PC-9 (cell line): ENCODE results near the gene GNB1. TPM values are rescaled to one million over a fixed set of nuclear protein-coding genes. Genes with fewer than 3 reads are reported as not detected.

Source experiments
- BruUV-seq: library from RNA; stranded (reverse); fragments of 400-500 nt; replicated peaks from 2 replicates; lab custom pipeline; 2021; lab: Mats Ljungman, UMichigan
- CTCF ChIA-PET: fragments of 300-600 bp; sonication (Branson Sonifier 250); formaldehyde crosslinking; loops from one replicate; lab custom pipeline; 2022; ENCODE audit warnings: antibody characterized with exemption; lab: Charles Lee
- POLR2A ChIA-PET: fragments of 300-600 bp; sonication (Branson Sonifier 250); formaldehyde crosslinking; loops from one replicate; lab custom pipeline; 2022; ENCODE audit warnings: antibody characterized with exemption; ENCODE audit not compliant: unreplicated experiment; lab: Charles Lee
- DNase-seq, 2 experiments: peaks; one replicate each; pipeline versions ENCODE4 v3.0.0 to v3.0.0-alpha.2; 2015 to 2022; ENCODE audit warnings: mixed read lengths in 1 of 2
- H2AFZ ChIP-seq: fragments of 200-600 bp; sonication (generic); 2 replicates; pipeline ENCODE4 v1.8.1; 2017; ENCODE audit warnings: antibody characterized with exemption
- H3F3A ChIP-seq: fragments of 200-600 bp; sonication (generic); 2 replicates; pipeline ENCODE4 v1.8.1; 2017; ENCODE audit warnings: antibody characterized with exemption, mild to moderate bottlenecking, low read depth; ENCODE audit not compliant: insufficient read depth
- H3K27ac ChIP-seq: fragments of 200-600 bp; sonication (generic); 2 replicates; pipeline ENCODE4 v1.6.1; 2016; ENCODE audit warnings: mixed run types
- H3K27me3 ChIP-seq: fragments of 200-600 bp; sonication (generic); 2 replicates; pipeline ENCODE4 v1.6.1; 2016; ENCODE audit warnings: low read depth, mixed run types; ENCODE audit not compliant: insufficient read depth
- H3K36me3 ChIP-seq: fragments of 200-600 bp; sonication (generic); 2 replicates; pipeline ENCODE4 v1.6.1; 2016; ENCODE audit warnings: low read depth, mixed run types
- H3K4me1 ChIP-seq: fragments of 200-600 bp; sonication (generic); replicated peaks from 2 replicates; pipeline ENCODE4 v1.6.1; 2016; ENCODE audit warnings: mixed run types; ENCODE audit not compliant: insufficient read depth
- H3K4me2 ChIP-seq: fragments of 200-600 bp; sonication (generic); 2 replicates; pipeline ENCODE4 v1.6.1; 2017; ENCODE audit warnings: mixed run types
- H3K4me3 ChIP-seq: fragments of 200-600 bp; sonication (generic); 2 replicates; pipeline ENCODE4 v1.6.1; 2016; ENCODE audit warnings: mixed run types
- H3K79me2 ChIP-seq: fragments of 200-600 bp; sonication (generic); 2 replicates; pipeline ENCODE4 v1.6.1; 2017; ENCODE audit warnings: low read depth, mixed run types
- H3K9me2 ChIP-seq: fragments of 200-600 bp; sonication (generic); 2 replicates; pipeline ENCODE4 v1.8.1; 2017; ENCODE audit warnings: mild to moderate bottlenecking; ENCODE audit not compliant: insufficient read depth
- H3K9me3 ChIP-seq: fragments of 200-600 bp; sonication (generic); 2 replicates; pipeline ENCODE4 v1.8.1; 2016; ENCODE audit warnings: low read depth; ENCODE audit not compliant: insufficient read depth
- H4K20me1 ChIP-seq: fragments of 200-600 bp; sonication (generic); 2 replicates; pipeline ENCODE4 v1.8.1; 2017; ENCODE audit not compliant: insufficient read depth
- EZH2 ChIP-seq: fragments of 200-600 bp; sonication (generic); IDR thresholded peaks from 2 replicates; pipeline ENCODE4 v1.8.0; 2017; ENCODE audit warnings: antibody characterized with exemption, low read depth
- intact Hi-C: fragments of 100-400 bp; cut with micrococcal nuclease; formaldehyde crosslinking; loops from one replicate; pipeline ENCODE4 v1.10.0; 2022; ENCODE audit not compliant: unreplicated experiment
- total RNA-seq: library from RNA; stranded (reverse); gene quantifications from 2 replicates; pipeline ENCODE4 v1.2.3, GENCODE V29; 2021
- TF ChIP-seq, protein P1 (sequence below): fragments of 200-600 bp; sonication (generic); conservative IDR thresholded peaks from 2 replicates; pipeline ENCODE4 v1.6.1; 2017; ENCODE audit warnings: mixed run types, antibody characterized with exemption, mild to moderate bottlenecking, moderate library complexity

GNB1 gene
- total RNA-seq, 1 experiment from 2014 or later: 286 TPM

DNA sequence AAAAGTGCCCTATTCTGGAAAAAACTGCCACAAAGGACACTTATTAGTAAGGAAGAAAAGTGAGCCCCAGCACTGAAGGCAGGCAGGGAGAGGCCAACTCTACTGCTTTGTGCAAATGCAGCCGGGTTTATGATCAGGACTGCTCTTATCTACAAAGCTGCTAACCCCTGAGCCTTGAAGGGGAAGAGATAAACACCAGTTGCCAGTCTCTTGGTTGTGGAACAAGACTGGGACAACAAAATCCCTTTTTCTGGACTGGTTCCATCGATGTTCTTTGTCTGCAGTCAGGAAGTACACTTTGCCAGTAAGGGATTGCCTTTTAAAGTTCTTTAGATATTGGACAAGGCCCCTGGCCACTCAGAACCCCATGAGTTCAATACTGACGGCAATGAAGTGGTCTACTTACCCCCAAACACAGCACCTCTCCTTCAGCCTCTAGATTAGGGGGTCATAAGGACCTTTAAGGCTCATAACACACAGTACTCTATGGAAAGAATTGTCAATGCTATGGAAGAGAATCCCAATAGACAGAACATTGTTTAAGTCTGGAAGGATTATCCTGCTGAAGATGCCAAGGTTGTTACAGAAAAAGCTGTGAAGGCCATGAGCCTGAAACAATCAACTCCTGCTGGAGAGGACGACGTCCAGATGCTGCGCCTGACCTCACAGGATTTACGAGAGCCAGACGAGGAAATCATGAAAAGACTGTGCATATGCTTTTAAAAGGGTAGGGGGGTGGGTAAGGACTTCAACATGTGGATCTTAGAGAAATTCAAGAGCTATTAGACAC lies 43.6 kb downstream of the GNB1 start:
- no peaks in the 10 kb centered on the region for H3K4me1 ChIP-seq
- no peak overlapping the region for H3K4me2 ChIP-seq
- no TSS peak for BruUV-seq
- no peaks in the 10 kb centered on the region for H3K9me2 ChIP-seq
- intact Hi-C loops: no loop called here
- TF ChIP-seq, protein P1, sequence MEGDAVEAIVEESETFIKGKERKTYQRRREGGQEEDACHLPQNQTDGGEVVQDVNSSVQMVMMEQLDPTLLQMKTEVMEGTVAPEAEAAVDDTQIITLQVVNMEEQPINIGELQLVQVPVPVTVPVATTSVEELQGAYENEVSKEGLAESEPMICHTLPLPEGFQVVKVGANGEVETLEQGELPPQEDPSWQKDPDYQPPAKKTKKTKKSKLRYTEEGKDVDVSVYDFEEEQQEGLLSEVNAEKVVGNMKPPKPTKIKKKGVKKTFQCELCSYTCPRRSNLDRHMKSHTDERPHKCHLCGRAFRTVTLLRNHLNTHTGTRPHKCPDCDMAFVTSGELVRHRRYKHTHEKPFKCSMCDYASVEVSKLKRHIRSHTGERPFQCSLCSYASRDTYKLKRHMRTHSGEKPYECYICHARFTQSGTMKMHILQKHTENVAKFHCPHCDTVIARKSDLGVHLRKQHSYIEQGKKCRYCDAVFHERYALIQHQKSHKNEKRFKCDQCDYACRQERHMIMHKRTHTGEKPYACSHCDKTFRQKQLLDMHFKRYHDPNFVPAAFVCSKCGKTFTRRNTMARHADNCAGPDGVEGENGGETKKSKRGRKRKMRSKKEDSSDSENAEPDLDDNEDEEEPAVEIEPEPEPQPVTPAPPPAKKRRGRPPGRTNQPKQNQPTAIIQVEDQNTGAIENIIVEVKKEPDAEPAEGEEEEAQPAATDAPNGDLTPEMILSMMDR: no peak
- TF ChIP-seq EZH2: no peak
- no peak overlapping the region; the same call in 1 of the 2 replicates for H3K27ac ChIP-seq
- H4K20me1 ChIP-seq: peaks cover 62% of the 10 kb centered on the region
- no peaks in the 10 kb centered on the region for H3K9me3 ChIP-seq
- H2AFZ ChIP-seq: no peak overlapping the region
- ChIA-PET POLR2A (no interaction called here), CTCF (no interaction called here)
- no peak for DNase-seq
- H3F3A ChIP-seq: peaks cover 21% of the 10 kb centered on the region; the same call in 1 of the 2 replicates
- H3K4me3 ChIP-seq: no peak overlapping the region
- H3K27me3 ChIP-seq: no peaks in the 10 kb centered on the region
- peaks cover 73% of the 10 kb centered on the region for H3K79me2 ChIP-seq
- 0 out of 2 replicates have a peak, but pooled peaks cover 3% of the 10 kb centered on the region for H3K36me3 ChIP-seq

DNA sequence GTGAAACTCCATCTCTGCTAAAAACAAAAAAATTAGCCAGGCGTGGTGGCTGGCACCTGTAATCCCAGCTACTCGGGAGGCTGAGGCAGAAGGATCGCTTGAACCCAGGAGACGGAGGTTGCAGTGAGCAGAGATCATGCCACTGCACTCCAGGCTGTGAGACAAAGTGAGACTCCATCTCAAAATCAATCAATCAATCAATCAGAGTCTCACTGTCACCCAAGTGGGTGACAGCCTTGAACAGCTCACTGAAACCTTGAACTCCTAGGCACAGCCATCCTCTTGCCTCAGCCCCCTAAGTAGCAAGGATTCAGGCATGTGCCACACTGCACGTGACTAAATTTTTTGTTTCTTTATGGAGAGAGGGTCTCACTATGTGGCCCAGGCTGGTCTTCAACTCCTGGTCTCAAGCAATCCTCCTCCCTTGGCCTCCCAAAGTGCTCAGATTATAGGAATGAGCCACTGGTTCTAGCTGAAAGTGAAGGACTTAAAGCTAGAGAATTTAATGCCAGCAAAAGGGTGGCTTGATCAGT lies 44.4 kb downstream of the GNB1 start:
- BruUV-seq: no TSS peak
- Histone ChIP-seq H3K9me2 (no peaks in the 10 kb centered on the region), H3K4me1 (no peaks in the 10 kb centered on the region), H2AFZ (no peak overlapping the region), H3K27me3 (no peaks in the 10 kb centered on the region), H3K79me2 (peaks cover 73% of the 10 kb centered on the region), H3K27ac (no peak overlapping the region), H3K9me3 (no peaks in the 10 kb centered on the region), H3K4me2 (no peak overlapping the region), H3F3A (peaks cover 16% of the 10 kb centered on the region; the same call in 1 of the 2 replicates), H4K20me1 (peaks cover 63% of the 10 kb centered on the region), H3K4me3 (no peak overlapping the region), H3K36me3 (no peaks in the 10 kb centered on the region)
- CTCF ChIA-PET: no interaction called here
- POLR2A ChIA-PET: no interaction called here
- DNase-seq: no peak
- intact Hi-C loops: no loop called here
- TF ChIP-seq EZH2: no peak
- TF ChIP-seq, protein P1: no peak

DNA sequence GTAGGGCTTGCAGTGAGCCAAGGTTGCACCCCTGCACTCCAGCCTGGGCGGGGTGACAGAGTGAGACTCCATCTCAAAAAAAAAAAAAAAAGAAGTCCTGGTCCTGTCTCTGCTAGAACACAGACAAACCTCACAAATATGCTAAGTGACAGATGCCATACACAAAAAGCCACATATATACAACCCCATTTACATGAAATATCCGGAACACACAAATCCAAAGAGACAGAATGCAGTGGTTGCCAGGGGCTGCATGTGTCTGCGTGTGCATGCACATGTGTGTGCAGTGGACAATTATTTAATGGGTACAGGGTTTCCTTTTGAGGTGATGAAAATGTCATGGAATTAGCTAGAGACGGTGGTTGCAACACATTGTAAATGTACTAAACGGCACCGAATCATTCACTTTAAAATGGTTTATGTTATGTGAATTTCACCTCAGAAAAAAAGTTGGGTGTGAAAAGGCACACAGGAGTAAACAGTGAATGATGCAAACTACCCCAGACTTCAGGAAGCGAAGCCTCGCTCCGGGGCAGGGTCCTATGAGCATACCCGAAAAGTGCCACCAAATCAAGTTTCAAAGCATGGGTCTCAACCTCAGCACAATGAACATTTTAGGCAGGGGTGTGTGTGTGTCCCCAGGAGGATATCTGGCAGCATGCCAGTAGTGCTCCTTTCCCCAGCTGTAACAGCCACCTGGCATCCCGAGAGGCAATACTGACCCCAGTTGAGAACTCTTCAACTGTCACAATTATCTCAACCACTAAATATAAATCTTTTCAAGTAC lies 48.3 kb downstream of the GNB1 start:
- Histone ChIP-seq H4K20me1 (peaks cover 88% of the 10 kb centered on the region), H3K79me2 (peaks cover 82% of the 10 kb centered on the region), H3K4me1 (no peaks in the 10 kb centered on the region), H3K36me3 (no peaks in the 10 kb centered on the region; the same call in 1 of the 2 replicates), H3K27me3 (no peaks in the 10 kb centered on the region), H3F3A (peaks cover 11% of the 10 kb centered on the region; the same call in 1 of the 2 replicates), H3K4me3 (no peak overlapping the region), H2AFZ (no peak overlapping the region), H3K9me3 (no peaks in the 10 kb centered on the region), H3K9me2 (no peaks in the 10 kb centered on the region), H3K27ac (no peak overlapping the region), H3K4me2 (no peak overlapping the region)
- BruUV-seq: no TSS peak
- POLR2A ChIA-PET: no interaction called here
- no peak for DNase-seq
- CTCF ChIA-PET: no interaction called here
- intact Hi-C loops: no loop called here
- TF ChIP-seq EZH2: no peak
- TF ChIP-seq, protein P1: no peak
